DOHH2 (cell line): ENCODE results near the gene XRN2.
"Not testable (repeated sequence)": the region's sequence is repeated elsewhere in the genome, so short reads cannot be mapped to it uniquely, and the experiment has no call there.

Experiments
- H3F3A ChIP-seq: fragments of 200-600 bp; sonication (generic), shearing (Covaris generic); 2 replicates; pipeline ENCODE4 v1.6.0; 2016; ENCODE audit warnings: antibody characterized with exemption, mild to moderate bottlenecking; ENCODE audit not compliant: control insufficient read depth, insufficient read depth
- H3K27ac ChIP-seq: fragments of 200-600 bp; sonication (generic); 2 replicates; pipeline ENCODE4 v1.5.1; 2014; ENCODE audit warnings: low read depth, mild to moderate bottlenecking, low read length, moderate library complexity
- H3K27me3 ChIP-seq: fragments of 200-600 bp; sonication (generic); 2 replicates; pipeline ENCODE4 v1.6.1; 2014; ENCODE audit warnings: mild to moderate bottlenecking, low read length, mixed read lengths; ENCODE audit not compliant: control insufficient read depth
- H3K36me3 ChIP-seq: fragments of 200-600 bp; sonication (generic); 2 replicates; pipeline ENCODE4 v1.6.1; 2014; ENCODE audit warnings: mild to moderate bottlenecking, low read length, moderate library complexity, mixed read lengths; ENCODE audit not compliant: control insufficient read depth
- H3K4me1 ChIP-seq: fragments of 200-600 bp; sonication (generic); 2 replicates; pipeline ENCODE4 v1.6.1; 2014; ENCODE audit warnings: mild to moderate bottlenecking, low read length, mixed read lengths; ENCODE audit not compliant: control insufficient read depth
- H3K4me2 ChIP-seq: fragments of 200-600 bp; sonication (generic); 2 replicates; pipeline ENCODE4 v1.6.0; 2014; ENCODE audit warnings: mild to moderate bottlenecking, low read length, moderate library complexity
- H3K4me3 ChIP-seq: fragments of 200-600 bp; sonication (generic); 2 replicates; pipeline ENCODE4 v1.5.1; 2014; ENCODE audit warnings: mild to moderate bottlenecking, low read length, mixed read lengths
- H3K79me2 ChIP-seq: fragments of 200-600 bp; sonication (generic); 2 replicates; pipeline ENCODE4 v1.6.1; 2014; ENCODE audit warnings: mild to moderate bottlenecking, low read length, mixed read lengths; ENCODE audit not compliant: control insufficient read depth
- H3K9me2 ChIP-seq: fragments of 200-600 bp; sonication (generic); replicated peaks from 2 replicates; pipeline ENCODE4 v1.6.1; 2014; ENCODE audit warnings: mild to moderate bottlenecking, low read length, mixed read lengths; ENCODE audit not compliant: control insufficient read depth
- H3K9me3 ChIP-seq: fragments of 200-600 bp; sonication (generic); 2 replicates; pipeline ENCODE4 v1.6.1; 2014; ENCODE audit warnings: antibody characterized with exemption, low read length, mixed read lengths; ENCODE audit not compliant: control insufficient read depth, insufficient read depth
- H4K20me1 ChIP-seq: fragments of 200-600 bp; sonication (generic); 2 replicates; pipeline ENCODE4 v1.6.0; 2014; ENCODE audit warnings: low read depth, mild to moderate bottlenecking, antibody characterized with exemption, low read length, moderate library complexity; ENCODE audit not compliant: control insufficient read depth, insufficient read depth
- CTCF ChIP-seq: fragments of 200-600 bp; sonication (generic); IDR thresholded peaks from one replicate; pipeline ENCODE4 v1.5.1; 2014; ENCODE audit warnings: antibody characterized with exemption, mild to moderate bottlenecking, low read depth, low read length; ENCODE audit not compliant: poor library complexity, severe bottlenecking
- EZH2phosphoT487 ChIP-seq: fragments of 200-600 bp; sonication (generic); IDR thresholded peaks from 2 replicates; pipeline ENCODE4 v1.6.1; 2017; ENCODE audit warnings: borderline replicate concordance, mild to moderate bottlenecking, antibody characterized with exemption, low read length, moderate library complexity, mixed read lengths

The XRN2 gene

GRCh38 chr20:21411725-21412124 lies 108.6 kb downstream of the XRN2 start:
- Histone ChIP-seq H4K20me1 (no peaks in the 10 kb centered on the region), H3K36me3 (no peaks in the 10 kb centered on the region), H3K9me2 (no peaks in the 10 kb centered on the region), H3K4me3 (no peak overlapping the region), H3K4me1 (no peaks in the 10 kb centered on the region), H3F3A (no peaks in the 10 kb centered on the region), H3K27me3 (no peaks in the 10 kb centered on the region), H3K27ac (no peak overlapping the region), H3K79me2 (no peaks in the 10 kb centered on the region), H3K4me2 (no peak overlapping the region), H3K9me3 (no peaks in the 10 kb centered on the region)
- TF ChIP-seq CTCF (no peak), EZH2phosphoT487 (no peak)

- H3K9me3 ChIP-seq, H3K4me1 ChIP-seq, H3K27me3 ChIP-seq, H3F3A ChIP-seq, H3K27ac ChIP-seq, H4K20me1 ChIP-seq, H3K4me3 ChIP-seq, H3K79me2 ChIP-seq, H3K36me3 ChIP-seq, H3K9me2 ChIP-seq, H3K4me2 ChIP-seq: not testable (repeated sequence)
Measured at GRCh38 chr20:21413996-21414395, 110.9 kb downstream of the XRN2 start.

- H3K79me2 ChIP-seq, H3F3A ChIP-seq, H3K36me3 ChIP-seq, H3K9me3 ChIP-seq, H3K9me2 ChIP-seq, H3K27me3 ChIP-seq, H3K27ac ChIP-seq, H3K4me3 ChIP-seq, H3K4me2 ChIP-seq, H4K20me1 ChIP-seq, H3K4me1 ChIP-seq: not testable (repeated sequence)
Measured at GRCh38 chr20:21419147-21419546, 116.0 kb downstream of the XRN2 start.

- Histone ChIP-seq H3F3A (no peaks in the 10 kb centered on the region), H3K9me3 (peaks cover 4% of the 10 kb centered on the region; the same call in 1 of the 2 replicates), H3K9me2 (no peaks in the 10 kb centered on the region), H3K27me3 (no peaks in the 10 kb centered on the region), H3K4me1 (no peaks in the 10 kb centered on the region), H3K36me3 (no peaks in the 10 kb centered on the region), H3K27ac (no peak overlapping the region), H3K79me2 (no peaks in the 10 kb centered on the region), H3K4me3 (no peak overlapping the region), H4K20me1 (no peaks in the 10 kb centered on the region), H3K4me2 (no peak overlapping the region)
- no peak for TF ChIP-seq CTCF
- TF ChIP-seq EZH2phosphoT487 = no peak
Measured at GRCh38 chr20:21421601-21422236, 118.6 kb downstream of the XRN2 start.

GRCh38 chr20:21423712-21424111 lies 120.6 kb downstream of the XRN2 start:
- H3K79me2 ChIP-seq, H3K9me2 ChIP-seq, H3K9me3 ChIP-seq, H4K20me1 ChIP-seq, H3K4me3 ChIP-seq, H3F3A ChIP-seq, H3K27ac ChIP-seq, H3K4me1 ChIP-seq, H3K27me3 ChIP-seq, H3K4me2 ChIP-seq, H3K36me3 ChIP-seq: not testable (repeated sequence)
